Tibial artery (tissue), 4 donors: ENCODE measurements around the gene NPAS3.

Source experiments
- DNase-seq, 2 donors: peaks; one replicate each; pipeline ENCODE4 v3.0.0-alpha.2; 2019
- H3K27ac ChIP-seq, 2 donors: fragments of 200-600 bp; sonication (generic) in 1 of 2; 1 replicate in 1 of 2; 2 replicates in 1 of 2; pipeline ENCODE4 v1.5.1; 2018 to 2019; ENCODE audit warnings: mild to moderate bottlenecking in 1 of 2
- H3K27me3 ChIP-seq, 2 donors: fragments of 200-600 bp; sonication (generic) in 1 of 2; one replicate each; pipeline versions ENCODE4 v1.5.1 to v1.6.0; 2016 to 2019
- H3K36me3 ChIP-seq, 3 donors: fragments of 200-600 bp; sonication (generic) in 2 of 3; one replicate each; pipeline ENCODE4 v1.5.1; 2016 to 2019; ENCODE audit warnings: mild to moderate bottlenecking in 2 of 3
- H3K4me1 ChIP-seq, 4 donors: fragments of 200-600 bp; sonication (generic) in 2 of 4; 1 replicate in 3 of 4; 2 replicates in 1 of 4; pipeline ENCODE4 v1.5.1; 2016 to 2019
- H3K4me3 ChIP-seq, 2 donors: fragments of 200-600 bp; sonication (generic) in 1 of 2; 1 replicate in 1 of 2; 2 replicates in 1 of 2; pipeline ENCODE4 v1.5.1; 2018 to 2019; ENCODE audit warnings: mild to moderate bottlenecking in 2 of 2
- H3K9me3 ChIP-seq, 3 donors: fragments of 200-600 bp; sonication (generic) in 1 of 3; one replicate each; pipeline ENCODE4 v1.5.1; 2016 to 2019
- intact Hi-C: fragments of 100-400 bp; cut with DNase I; formaldehyde crosslinking; loops from one replicate; pipeline ENCODE4 v1.15.0; 2023; ENCODE audit warnings: low total_unique reads
- TF ChIP-seq, protein P1 (sequence below), 2 experiments: fragments of 200-600 bp in 1 of 2; fragments of 450-650 bp in 1 of 2; IDR thresholded peaks; one replicate each; pipeline ENCODE4 v1.5.1; 2017 to 2019; ENCODE audit warnings: antibody characterized with exemption in 2 of 2, mild to moderate bottlenecking in 1 of 2, moderate library complexity in 1 of 2

NPAS3 gene

DNA sequence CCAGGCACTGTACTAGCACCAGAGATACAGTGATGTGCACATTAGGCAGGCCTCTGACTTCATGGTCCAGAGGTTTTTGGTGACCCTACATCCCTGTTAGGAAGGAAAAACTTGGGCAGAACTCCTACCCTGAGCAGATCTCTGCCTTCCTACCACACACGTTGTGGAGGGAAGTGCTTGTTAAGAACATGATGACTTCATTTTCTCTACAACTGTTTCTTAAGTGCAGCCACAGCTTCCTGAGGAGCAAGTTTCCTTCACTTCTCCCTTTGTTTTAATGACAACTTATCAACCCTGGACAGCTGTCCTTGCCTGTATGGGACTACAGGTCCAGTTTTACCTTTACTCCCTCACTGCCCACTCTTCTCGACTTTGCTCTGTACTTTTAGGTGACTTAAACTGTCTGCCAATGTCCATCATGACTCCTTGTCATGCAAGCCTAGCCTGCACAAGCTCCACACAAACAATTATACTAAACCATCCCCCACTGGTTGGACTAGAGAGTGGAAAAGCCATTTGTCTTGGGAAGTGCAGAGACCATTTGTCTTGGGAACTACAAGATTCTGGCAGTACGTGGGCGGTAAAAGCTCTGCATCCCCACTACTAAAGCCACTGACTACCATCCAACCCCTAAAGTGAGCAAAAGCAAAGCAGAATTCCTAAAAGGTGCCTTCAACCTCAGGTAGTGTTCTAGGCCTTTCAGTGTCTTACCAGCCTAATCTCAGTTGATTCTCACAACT lies 652.4 kb downstream of the NPAS3 start:
- no peak for DNase-seq
- TF ChIP-seq, protein P1, sequence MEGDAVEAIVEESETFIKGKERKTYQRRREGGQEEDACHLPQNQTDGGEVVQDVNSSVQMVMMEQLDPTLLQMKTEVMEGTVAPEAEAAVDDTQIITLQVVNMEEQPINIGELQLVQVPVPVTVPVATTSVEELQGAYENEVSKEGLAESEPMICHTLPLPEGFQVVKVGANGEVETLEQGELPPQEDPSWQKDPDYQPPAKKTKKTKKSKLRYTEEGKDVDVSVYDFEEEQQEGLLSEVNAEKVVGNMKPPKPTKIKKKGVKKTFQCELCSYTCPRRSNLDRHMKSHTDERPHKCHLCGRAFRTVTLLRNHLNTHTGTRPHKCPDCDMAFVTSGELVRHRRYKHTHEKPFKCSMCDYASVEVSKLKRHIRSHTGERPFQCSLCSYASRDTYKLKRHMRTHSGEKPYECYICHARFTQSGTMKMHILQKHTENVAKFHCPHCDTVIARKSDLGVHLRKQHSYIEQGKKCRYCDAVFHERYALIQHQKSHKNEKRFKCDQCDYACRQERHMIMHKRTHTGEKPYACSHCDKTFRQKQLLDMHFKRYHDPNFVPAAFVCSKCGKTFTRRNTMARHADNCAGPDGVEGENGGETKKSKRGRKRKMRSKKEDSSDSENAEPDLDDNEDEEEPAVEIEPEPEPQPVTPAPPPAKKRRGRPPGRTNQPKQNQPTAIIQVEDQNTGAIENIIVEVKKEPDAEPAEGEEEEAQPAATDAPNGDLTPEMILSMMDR (IDR thresholded peaks at IDR 0.05), result no peak
- intact Hi-C loops, result no loop called here
- Histone ChIP-seq H3K4me3 (no peak overlapping the region), H3K36me3 (no peaks in the 10 kb centered on the region), H3K4me1 (no peaks in the 10 kb centered on the region), H3K9me3 (no peaks in the 10 kb centered on the region), H3K27ac (no peak overlapping the region), H3K27me3 (no peaks in the 10 kb centered on the region)

DNA sequence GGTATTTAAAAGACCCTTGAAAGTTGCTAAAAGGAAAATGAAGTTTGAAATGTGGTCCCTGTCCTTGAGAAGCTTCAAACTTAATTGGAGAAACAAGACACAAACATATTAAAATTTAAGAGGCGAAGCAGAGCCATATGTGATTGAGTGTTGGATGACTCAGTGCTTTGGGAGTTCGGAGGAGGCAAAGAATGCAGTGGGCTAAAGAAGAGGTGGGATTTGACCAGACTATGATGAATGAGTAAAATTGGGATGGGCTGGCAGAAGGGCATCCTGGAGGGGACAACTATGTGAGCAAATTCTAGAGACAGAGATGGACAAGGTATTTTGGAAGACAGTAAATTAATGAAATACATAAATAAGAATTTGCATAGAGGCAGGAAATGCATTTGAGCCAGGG lies 653.6 kb downstream of the NPAS3 start:
- H3K9me3 ChIP-seq, result no peaks in the 10 kb centered on the region
- no peak for DNase-seq
- H3K4me1 ChIP-seq, result no peaks in the 10 kb centered on the region
- TF ChIP-seq, protein P1 (IDR thresholded peaks at IDR 0.05), result no peak
- H3K27ac ChIP-seq, result no peak overlapping the region
- intact Hi-C loops, result no loop called here
- H3K36me3 ChIP-seq, result no peaks in the 10 kb centered on the region
- no peak overlapping the region for H3K4me3 ChIP-seq
- no peaks in the 10 kb centered on the region for H3K27me3 ChIP-seq

DNA sequence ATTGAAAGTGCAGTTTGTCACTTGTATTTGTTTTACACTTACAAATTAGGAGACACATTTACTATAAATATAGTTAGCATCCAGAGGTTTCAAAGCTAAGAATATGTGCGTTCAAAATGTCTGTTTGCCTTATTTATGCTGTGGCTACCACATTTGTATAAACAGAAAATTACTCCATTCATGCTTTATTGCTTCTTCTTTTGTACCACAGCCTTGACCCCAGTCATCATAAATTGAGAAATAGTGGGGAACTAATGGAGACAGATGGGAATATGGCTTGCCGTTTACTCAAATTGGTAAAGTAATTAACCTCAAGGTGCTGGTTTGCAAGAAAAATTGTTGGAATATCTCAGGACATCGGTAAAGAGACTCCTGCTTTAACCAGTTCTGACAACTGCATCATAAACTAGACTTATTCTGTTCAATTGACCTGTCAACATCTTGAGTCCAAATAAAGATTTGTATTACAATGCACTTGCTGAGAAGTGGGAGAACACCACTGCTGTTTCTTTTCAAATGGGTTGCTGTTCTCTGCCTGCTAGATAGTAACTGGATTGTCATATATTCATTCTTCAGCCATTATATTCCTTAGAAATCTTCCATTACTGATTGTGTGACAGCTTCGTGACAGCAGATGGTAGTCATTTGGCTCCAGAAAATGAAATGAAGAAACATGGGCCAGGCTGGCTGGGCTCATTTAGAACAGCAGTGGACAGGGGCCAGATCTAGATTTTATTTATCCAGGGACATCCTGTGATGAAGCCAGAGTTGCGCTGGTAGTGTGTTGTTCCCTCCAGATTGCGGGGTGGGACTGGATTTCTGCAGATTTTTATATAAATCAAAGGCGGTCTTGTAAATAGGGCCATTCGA lies 657.8 kb downstream of the NPAS3 start:
- H3K36me3 ChIP-seq, result no peaks in the 10 kb centered on the region
- no peaks in the 10 kb centered on the region for H3K9me3 ChIP-seq
- no peaks in the 10 kb centered on the region for H3K27me3 ChIP-seq
- H3K27ac ChIP-seq, result no peak overlapping the region
- no peaks in the 10 kb centered on the region for H3K4me1 ChIP-seq
- intact Hi-C loops, result no loop called here
- no peak for DNase-seq
- TF ChIP-seq, protein P1 (IDR thresholded peaks at IDR 0.05), result no peak
- no peak overlapping the region for H3K4me3 ChIP-seq

DNA sequence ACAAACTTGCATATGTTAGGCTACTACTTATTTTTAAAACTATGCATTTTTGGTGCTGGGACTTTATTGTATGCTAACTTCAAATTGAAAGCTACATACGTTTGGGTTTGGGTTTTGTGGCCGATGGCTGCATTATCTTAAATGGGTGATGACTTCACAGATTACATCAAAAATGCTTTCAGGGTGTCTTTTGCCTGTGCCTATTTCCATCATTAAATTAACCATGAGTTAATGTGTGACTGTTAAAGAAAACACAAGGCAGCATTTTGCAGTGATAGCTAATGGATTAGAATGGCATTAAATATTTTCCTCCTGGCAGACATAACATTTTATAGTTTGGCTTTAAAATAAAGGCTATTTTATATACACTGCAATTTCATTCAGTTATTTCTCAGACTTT lies 659.9 kb downstream of the NPAS3 start:
- DNase-seq, result no peak
- H3K4me1 ChIP-seq, result no peaks in the 10 kb centered on the region
- no peaks in the 10 kb centered on the region for H3K27me3 ChIP-seq
- H3K36me3 ChIP-seq, result no peaks in the 10 kb centered on the region
- H3K4me3 ChIP-seq, result no peak overlapping the region
- intact Hi-C loops, result no loop called here
- no peaks in the 10 kb centered on the region for H3K9me3 ChIP-seq
- TF ChIP-seq, protein P1 (IDR thresholded peaks at IDR 0.05), result no peak
- H3K27ac ChIP-seq, result no peak overlapping the region

DNA sequence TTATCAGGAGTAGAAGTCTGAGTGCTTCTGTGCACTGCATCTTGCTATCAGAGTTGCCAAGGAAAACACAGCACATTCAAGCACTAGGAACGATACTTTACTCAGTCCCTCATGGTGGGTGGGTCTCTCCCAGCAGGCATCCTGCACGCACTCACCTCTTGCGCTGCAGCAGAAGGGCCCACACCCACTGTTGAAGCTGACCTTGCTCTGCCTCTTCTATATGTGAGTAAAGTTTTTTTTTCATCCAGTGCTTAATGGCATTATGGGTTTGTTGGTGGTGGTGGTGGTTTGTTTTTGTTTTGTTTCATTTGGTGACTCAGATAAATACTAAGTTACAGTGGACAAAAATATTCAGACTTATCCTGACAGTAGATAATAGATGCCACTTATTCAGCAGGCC lies 663.7 kb downstream of the NPAS3 start:
- no peaks in the 10 kb centered on the region for H3K4me1 ChIP-seq
- H3K27me3 ChIP-seq, result no peaks in the 10 kb centered on the region
- intact Hi-C loops, result no loop called here
- H3K36me3 ChIP-seq, result no peaks in the 10 kb centered on the region
- no peak overlapping the region for H3K4me3 ChIP-seq
- no peak for DNase-seq
- H3K9me3 ChIP-seq, result no peaks in the 10 kb centered on the region
- no peak overlapping the region for H3K27ac ChIP-seq
- TF ChIP-seq, protein P1 (IDR thresholded peaks at IDR 0.05), result no peak
